IMR-90 (cell line): ENCODE results near the gene C6orf120. TPM values are rescaled to one million over a fixed set of nuclear protein-coding genes. Genes with fewer than 3 reads are reported as not detected.
A peak's percentile ranks its signal among the peaks of the same experiment; 100 is the strongest.

Source experiments
- ATAC-seq: fragments of 200-7000 bp; cut with Tn5 transposase; 2 replicates; pipeline ENCODE4 v1.9.1; 2020; ENCODE audit warnings: low read depth, mild to moderate bottlenecking, moderate library complexity
- BruUV-seq: library from RNA; stranded (reverse); fragments of 400-500 nt; replicated peaks from 2 replicates; lab custom pipeline; 2021; lab: Mats Ljungman, UMichigan
- CTCF ChIA-PET: fragments of 300-600 bp; formaldehyde crosslinking; extraction: SDS; loops from one replicate; lab custom pipeline; 2021; ENCODE audit warnings: antibody characterized with exemption; lab: Yijun Ruan, JAX
- POLR2A ChIA-PET: fragments of 300-600 bp; sonication (Branson Sonifier 250); formaldehyde crosslinking; loops from one replicate; lab custom pipeline; 2022; ENCODE audit warnings: antibody characterized with exemption; ENCODE audit not compliant: unreplicated experiment; lab: Charles Lee
- DNase-seq: peaks from one replicate; pipeline ENCODE4 v3.0.0; 2013
- H2AFZ ChIP-seq: replicated peaks from 2 replicates; pipeline ENCODE3; 2013; ENCODE audit warnings: low read length, mild to moderate bottlenecking; ENCODE audit not compliant: poor library complexity
- H2AK5ac ChIP-seq: 2 replicates; pipeline ENCODE4 v1.6.1; 2013; ENCODE audit warnings: low read depth, low read length, inconsistent platforms
- H2AK9ac ChIP-seq: replicated peaks from 2 replicates; pipeline ENCODE3; 2013; ENCODE audit warnings: mild to moderate bottlenecking, low read depth, low read length, moderate library complexity; ENCODE audit not compliant: poor library complexity
- H2BK120ac ChIP-seq: 2 replicates; pipeline ENCODE4 v1.6.1; 2013; ENCODE audit warnings: low read depth, low read length, inconsistent platforms
- H2BK15ac ChIP-seq: 3 replicates; pipeline ENCODE4 v1.6.1; 2013; ENCODE audit warnings: low read depth, low read length, inconsistent platforms
- H2BK20ac ChIP-seq: 2 replicates; pipeline ENCODE4 v1.6.1; 2013; ENCODE audit warnings: low read depth, mild to moderate bottlenecking, inconsistent platforms, low read length, moderate library complexity
- H2BK5ac ChIP-seq: 2 replicates; pipeline ENCODE4 v1.6.1; 2013; ENCODE audit warnings: mild to moderate bottlenecking, low read depth, low read length, inconsistent platforms; ENCODE audit not compliant: poor library complexity, severe bottlenecking
- H3K14ac ChIP-seq: replicated peaks from 2 replicates; pipeline ENCODE4 v1.6.1; 2013; ENCODE audit warnings: low read depth, low read length, inconsistent platforms
- H3K18ac ChIP-seq: 2 replicates; pipeline ENCODE4 v1.6.1; 2013; ENCODE audit warnings: low read depth, low read length, control low read depth
- H3K23ac ChIP-seq: 2 replicates; pipeline ENCODE4 v1.6.1; 2013; ENCODE audit warnings: low read depth, low read length, inconsistent platforms
- H3K27ac ChIP-seq: 2 replicates; pipeline ENCODE4 v1.5.1; 2013; ENCODE audit warnings: mild to moderate bottlenecking, control low read depth, low read length; ENCODE audit not compliant: insufficient read depth
- H3K27me3 ChIP-seq: 2 replicates; pipeline ENCODE4 v1.6.1; 2013; ENCODE audit warnings: low read length; ENCODE audit not compliant: control insufficient read depth, insufficient read depth
- H3K36me3 ChIP-seq: 2 replicates; pipeline ENCODE4 v1.6.1; 2013; ENCODE audit warnings: low read length, mixed read lengths; ENCODE audit not compliant: control insufficient read depth, insufficient read depth
- H3K4ac ChIP-seq: 2 replicates; pipeline ENCODE4 v1.6.1; 2013; ENCODE audit warnings: low read depth, low read length, inconsistent platforms
- H3K4me1 ChIP-seq: 2 replicates; pipeline ENCODE4 v1.6.1; 2013; ENCODE audit warnings: low read length, mixed read lengths; ENCODE audit not compliant: control insufficient read depth, insufficient read depth
- H3K4me2 ChIP-seq: 2 replicates; pipeline ENCODE4 v1.6.1; 2013; ENCODE audit warnings: low read depth, mild to moderate bottlenecking, control low read depth, low read length, moderate library complexity
- H3K4me3 ChIP-seq: 2 replicates; pipeline ENCODE4 v1.5.1; 2013; ENCODE audit warnings: low read depth, mild to moderate bottlenecking, control low read depth, low read length, moderate library complexity; ENCODE audit not compliant: insufficient read depth
- H3K56ac ChIP-seq: 2 replicates; pipeline ENCODE4 v1.6.1; 2013; ENCODE audit warnings: low read length, inconsistent platforms; ENCODE audit not compliant: insufficient read depth; ENCODE audit errors: extremely low read depth
- H3K79me1 ChIP-seq, 2 experiments: 2 replicates each; pipeline ENCODE4 v1.6.1; 2013; ENCODE audit warnings: low read length in 2 of 2, inconsistent platforms in 1 of 2, low read depth in 1 of 2
- H3K9ac ChIP-seq: 2 replicates; pipeline ENCODE4 v1.6.1; 2013; ENCODE audit warnings: low read depth, low read length, control low read depth
- H3K9me1 ChIP-seq: 2 replicates; pipeline ENCODE4 v1.6.1; 2013; ENCODE audit warnings: low read length, inconsistent platforms; ENCODE audit not compliant: insufficient read depth
- H3K9me3 ChIP-seq: 2 replicates; pipeline ENCODE4 v1.6.1; 2013; ENCODE audit warnings: low read length; ENCODE audit not compliant: control insufficient read depth, insufficient read depth
- H4K20me1 ChIP-seq: 2 replicates; pipeline ENCODE4 v1.6.1; 2013; ENCODE audit warnings: low read length, inconsistent platforms; ENCODE audit not compliant: insufficient read depth
- H4K5ac ChIP-seq: 2 replicates; pipeline ENCODE4 v1.6.1; 2013; ENCODE audit warnings: mild to moderate bottlenecking, low read depth, low read length, control low read depth
- H4K8ac ChIP-seq, 2 experiments: 2 replicates each; pipeline ENCODE4 v1.6.1; 2013; ENCODE audit warnings: low read depth in 2 of 2, low read length in 2 of 2, control low read depth in 1 of 2, inconsistent platforms in 1 of 2
- H4K91ac ChIP-seq: 2 replicates; pipeline ENCODE4 v1.6.1; 2013; ENCODE audit warnings: low read depth, low read length, inconsistent platforms; ENCODE audit not compliant: insufficient read depth
- BHLHE40 ChIP-seq: fragments of 150-350 bp; IDR thresholded peaks from 2 replicates; pipeline ENCODE4 v1.6.1; 2016; ENCODE audit warnings: mild to moderate bottlenecking, low read depth, low read length
- CHD1 ChIP-seq: IDR thresholded peaks from 2 replicates; pipeline ENCODE4 v1.6.1; 2012; ENCODE audit warnings: low read depth, low read length, improper control_type of control experiment
- FOS ChIP-seq: fragments of 150-350 bp; IDR thresholded peaks from 2 replicates; pipeline ENCODE4 v1.6.1; 2016; ENCODE audit warnings: low read depth, low read length
- MAZ ChIP-seq: IDR thresholded peaks from 2 replicates; pipeline ENCODE4 v1.6.1; 2012; ENCODE audit warnings: low read depth, mild to moderate bottlenecking, low read length, improper control_type of control experiment, moderate library complexity, borderline replicate concordance
- MXI1 ChIP-seq: IDR thresholded peaks from 2 replicates; pipeline ENCODE4 v1.6.1; 2012; ENCODE audit warnings: low read depth, mild to moderate bottlenecking, low read length, moderate library complexity, borderline replicate concordance
- RFX5 ChIP-seq: IDR thresholded peaks from 2 replicates; pipeline ENCODE4 v1.8.0; 2012; ENCODE audit warnings: low read depth, mild to moderate bottlenecking, low read length, moderate library complexity
- SMC3 ChIP-seq: fragments of 150-350 bp; IDR thresholded peaks from 2 replicates; pipeline ENCODE4 v1.6.1; 2016; ENCODE audit warnings: low read depth, mild to moderate bottlenecking, antibody characterized with exemption, low read length, moderate library complexity
- USF2 ChIP-seq: fragments of 150-350 bp; IDR thresholded peaks from 2 replicates; pipeline ENCODE4 v1.6.1; 2017; ENCODE audit warnings: mild to moderate bottlenecking, antibody characterized with exemption, low read length, low read depth
- WGBS, 2 experiments: methylation state at CpG; one replicate each; pipeline versions ENCODE4 v1.1.5 to v1.1.7; 2013; ENCODE audit warnings: missing lambda C conversion rate in 2 of 2; ENCODE audit not compliant: insufficient read length in 1 of 2; ENCODE audit errors: extremely low coverage in 2 of 2; 5-methylcytosine and 5-hydroxymethylcytosine counted together
- dilution Hi-C: fragments of 300-500 bp; cut with HindIII; formaldehyde crosslinking; loops from one replicate; pipeline ENCODE4 v1.14.3; 2018; ENCODE audit warnings: low sequenced_read_pairs; ENCODE audit not compliant: unreplicated experiment
- in situ Hi-C: fragments of 300-500 bp; cut with MboI; formaldehyde crosslinking; loops from 3 replicates; pipeline ENCODE4 v1.14.3; 2019; ENCODE audit warnings: low sequenced_read_pairs, inconsistent platforms, mixed read lengths
- intact Hi-C: fragments of 100-400 bp; cut with micrococcal nuclease; formaldehyde crosslinking; loops from 2 replicates; pipeline ENCODE4 v1.10.0; 2022
- polyA plus RNA-seq, 3 experiments: library from polyadenylated mRNA; depleted of rRNA; stranded (reverse); fragments of >200 nt; gene quantifications; 2 replicates each; pipeline ENCODE4 v1.2.3, GENCODE V29; 2012; ENCODE audit warnings: low replicate concordance in 1 of 3
- total RNA-seq: library from RNA; depleted of rRNA; stranded (reverse); fragments of >200 nt; gene quantifications from 2 replicates; pipeline ENCODE4 v1.2.3, GENCODE V29; 2012

Gene C6orf120
- total and polyA plus RNA-seq, 2 of the 4 experiments (the other 2 are of a cell fraction) = 21.4 to 26.7 TPM

GRCh38 chr6:169724494-169725124 is 22.7 kb downstream of the C6orf120 start, which contains the start of gene PHF10:
Gene PHF10, minus strand, starts transcription at chr6:169724500. Its CDS starts 569 bp downstream, at chr6:169723931.
- dilution Hi-C loops = no loop called here
- H3K79me1 ChIP-seq = peaks cover 5 to 21% of the 10 kb centered on the region in 2 experiments; a peak in 3 of 4 replicates
- DNase-seq = peak; percentile 24

More at GRCh38 chr6:169724494-169725124, 22.7 kb downstream of the C6orf120 start, which contains the start of gene PHF10:
- Histone ChIP-seq H3K9me3 (no peaks in the 10 kb centered on the region), H4K8ac (peak within 1 kb of the TSS; percentile 14 to 27; a peak in 3 of 4 replicates), H2AK9ac (peak within 1 kb of the TSS; percentile 81), H3K56ac (peak within 1 kb of the TSS; percentile 76), H2BK5ac (peak within 1 kb of the TSS; percentile 91), H3K9ac (peak within 1 kb of the TSS; percentile 64), H3K27ac (peak within 1 kb of the TSS; percentile 81), H2BK15ac (no peak within 1 kb of the TSS), H3K4me1 (peaks cover 4% of the 10 kb centered on the region; the same call in 1 of the 2 replicates), H3K18ac (peak within 1 kb of the TSS; percentile 63), H4K91ac (peak within 1 kb of the TSS; percentile 38; the same call in 1 of the 2 replicates), H4K20me1 (peaks cover 7% of the 10 kb centered on the region), H3K23ac (0 out of 2 replicates have a peak within 1 kb of the TSS, but pooled peaks have one; percentile 83), H2BK20ac (no peak within 1 kb of the TSS), H4K5ac (peak within 1 kb of the TSS; percentile 33), H3K4me3 (peak within 1 kb of the TSS; percentile 98), H3K9me1 (peaks cover 2% of the 10 kb centered on the region; the same call in 1 of the 2 replicates), H3K4ac (peak within 1 kb of the TSS; percentile 74), H3K14ac (no peak within 1 kb of the TSS), H2BK120ac (peak within 1 kb of the TSS; percentile 66), H3K36me3 (no peaks in the 10 kb centered on the region; the same call in 1 of the 2 replicates), H2AK5ac (no peak within 1 kb of the TSS), H3K4me2 (peak within 1 kb of the TSS; percentile 97), H3K27me3 (no peaks in the 10 kb centered on the region), H2AFZ (peak within 1 kb of the TSS; percentile 92)
- ATAC-seq = peak; percentile 67
- TF ChIP-seq MXI1 = peak; percentile 70; the same call in 1 of the 2 replicates
- no peak for TF ChIP-seq SMC3
- peak; percentile 97; the same call in 1 of the 2 replicates for TF ChIP-seq CHD1
- TF ChIP-seq RFX5 = no peak
- TF ChIP-seq BHLHE40 = no peak
- peak; percentile 10; the same call in 1 of the 2 replicates for TF ChIP-seq MAZ
- no peak for TF ChIP-seq USF2
- no peak for TF ChIP-seq FOS
- intact Hi-C loops = loop anchor here (5.0 kb wide), 2 partner anchors 583 to 808 kb away; partner anchors contain the start of gene FAM120B
- in situ Hi-C loops = no loop called here
- ChIA-PET POLR2A (no interaction called here), CTCF (no interaction called here)
- no TSS peak for BruUV-seq
- WGBS, 2 experiments = 3% methylated on average over 28 of the region's 89 CpGs; no CpG with 5 or more reads in 1 of the 2 experiments
